GM23338 (cell line): ENCODE measurements around the gene PDGFRA. TPM values are rescaled to one million over a fixed set of nuclear protein-coding genes. Genes with fewer than 3 reads are reported as not detected.

Source experiments
- ATAC-seq: fragments of 200-7000 bp; cut with Tn5 transposase; 3 replicates; pipeline ENCODE4 v1.9.1; 2020
- DNase-seq: peaks from one replicate; pipeline ENCODE4 v3.0.0-alpha.2; 2015; ENCODE audit warnings: low spot score
- H2AFZ ChIP-seq: fragments of 200-600 bp; sonication (generic); 2 replicates; pipeline ENCODE4 v1.8.0; 2016; ENCODE audit warnings: antibody characterized with exemption, mild to moderate bottlenecking, moderate library complexity
- H3F3A ChIP-seq: fragments of 200-600 bp; sonication (generic); replicated peaks from 2 replicates; pipeline ENCODE4 v1.8.0; 2017; ENCODE audit warnings: antibody characterized with exemption, mixed run types, low read depth
- H3K27ac ChIP-seq: fragments of 200-600 bp; sonication (generic); 2 replicates; pipeline ENCODE4 v1.6.1; 2016; ENCODE audit warnings: low read depth
- H3K27me3 ChIP-seq: fragments of 200-600 bp; sonication (generic); 2 replicates; pipeline ENCODE4 v1.8.0; 2016; ENCODE audit warnings: mild to moderate bottlenecking, mixed run types, moderate library complexity; ENCODE audit not compliant: insufficient read depth
- H3K36me3 ChIP-seq: fragments of 200-600 bp; sonication (generic); 2 replicates; pipeline ENCODE4 v1.8.0; 2016; ENCODE audit warnings: mild to moderate bottlenecking; ENCODE audit not compliant: insufficient read depth
- H3K4me1 ChIP-seq: fragments of 200-600 bp; sonication (generic); 2 replicates; pipeline ENCODE4 v1.8.0; 2016; ENCODE audit warnings: mild to moderate bottlenecking, moderate library complexity; ENCODE audit not compliant: insufficient read depth
- H3K4me2 ChIP-seq: fragments of 200-600 bp; sonication (generic); 2 replicates; pipeline ENCODE4 v1.7.1; 2017; ENCODE audit warnings: mixed run types
- H3K4me3 ChIP-seq: fragments of 200-600 bp; sonication (generic); 2 replicates; pipeline ENCODE4 v1.6.1; 2016; ENCODE audit warnings: mixed run types
- H3K79me2 ChIP-seq: fragments of 200-600 bp; sonication (generic); replicated peaks from 2 replicates; pipeline ENCODE4 v1.8.0; 2017; ENCODE audit warnings: mild to moderate bottlenecking; ENCODE audit not compliant: insufficient read depth
- H3K9me2 ChIP-seq: fragments of 200-600 bp; sonication (generic); 2 replicates; pipeline ENCODE4 v1.8.0; 2017; ENCODE audit not compliant: insufficient read depth
- H4K20me1 ChIP-seq: fragments of 200-600 bp; sonication (generic); replicated peaks from 2 replicates; pipeline ENCODE4 v1.8.0; 2017; ENCODE audit warnings: mild to moderate bottlenecking; ENCODE audit not compliant: insufficient read depth
- H3K27ac Mint-ChIP-seq: 2 replicates; pipeline ENCODE4 v1.8.0; 2020; ENCODE audit warnings: inconsistent platforms, mild to moderate bottlenecking, moderate library complexity, mixed read lengths
- H3K27me3 Mint-ChIP-seq: 3 replicates; pipeline ENCODE4 v1.8.0; 2022; ENCODE audit warnings: low read depth, mild to moderate bottlenecking, moderate library complexity, mixed read lengths, inconsistent platforms; ENCODE audit not compliant: insufficient read depth, poor library complexity
- H3K36me3 Mint-ChIP-seq: 3 replicates; pipeline ENCODE4 v1.8.0; 2021; ENCODE audit warnings: low read depth, mild to moderate bottlenecking, inconsistent platforms, moderate library complexity, mixed read lengths
- H3K4me1 Mint-ChIP-seq: 3 replicates; pipeline ENCODE4 v1.8.0; 2020; ENCODE audit warnings: mild to moderate bottlenecking, inconsistent platforms, mixed read lengths
- H3K4me3 Mint-ChIP-seq: 3 replicates; pipeline ENCODE4 v1.8.0; 2021; ENCODE audit warnings: moderate library complexity, mild to moderate bottlenecking, inconsistent platforms, mixed read lengths
- H3K9me3 Mint-ChIP-seq: 3 replicates; pipeline ENCODE4 v1.8.0; 2020; ENCODE audit warnings: moderate library complexity, mild to moderate bottlenecking, inconsistent platforms, mixed read lengths
- CTCF ChIP-seq, 2 experiments: fragments of 200-600 bp in 1 of 2; sonication (generic) in 1 of 2; conservative IDR thresholded peaks; 2 replicates each; pipeline versions ENCODE4 v1.5.1 to v1.6.1; 2016 to 2017; ENCODE audit warnings: antibody characterized with exemption in 2 of 2, low read depth in 2 of 2, mild to moderate bottlenecking in 2 of 2, moderate library complexity in 1 of 2
- EZH2 ChIP-seq: fragments of 200-600 bp; sonication (generic); IDR thresholded peaks from one replicate; pipeline ENCODE4 v1.8.0; 2017; ENCODE audit warnings: antibody characterized with exemption, mild to moderate bottlenecking, low read depth; ENCODE audit not compliant: unreplicated experiment
- JUNB ChIP-seq: IDR thresholded peaks from one replicate; pipeline ENCODE4 v1.6.1; 2016; ENCODE audit warnings: antibody characterized with exemption; ENCODE audit not compliant: unreplicated experiment
- NANOG ChIP-seq: IDR thresholded peaks from 2 replicates; pipeline ENCODE4 v1.6.1; 2016; ENCODE audit warnings: antibody characterized with exemption, borderline replicate concordance
- POLR2AphosphoS5 ChIP-seq: IDR thresholded peaks from 2 replicates; pipeline ENCODE4 v1.6.1; 2016; ENCODE audit warnings: antibody characterized with exemption, low read depth
- REST ChIP-seq: IDR thresholded peaks from one replicate; pipeline ENCODE4 v1.6.1; 2018; ENCODE audit warnings: antibody characterized with exemption; ENCODE audit not compliant: unreplicated experiment
- STAT1 ChIP-seq: IDR thresholded peaks from one replicate; pipeline ENCODE4 v1.6.1; 2016; ENCODE audit warnings: antibody characterized with exemption; ENCODE audit not compliant: unreplicated experiment
- ZNF114 ChIP-seq: fragments of 250-450 bp; sonication (Bioruptor Pico); IDR thresholded peaks from 2 replicates; pipeline ENCODE4 v1.5.0; 2020; ENCODE audit warnings: mild to moderate bottlenecking, moderate library complexity
- ZNF462 ChIP-seq: fragments of 250-450 bp; sonication (Bioruptor Pico); IDR thresholded peaks from 2 replicates; pipeline ENCODE4 v1.5.0; 2020; ENCODE audit warnings: mild to moderate bottlenecking, moderate library complexity
- polyA plus RNA-seq: library from polyadenylated mRNA; unstranded; fragments of >200 nt; fragmentation: Nextera tagmentation; extraction: Ambion mirVana; gene quantifications from 2 replicates; pipeline ENCODE4 v1.2.1, GENCODE V29; 2016
- total RNA-seq: library from RNA; depleted of rRNA; stranded (reverse); fragments of >200 nt; shearing (Covaris generic); gene quantifications from 2 replicates; pipeline ENCODE4 v1.2.3, GENCODE V29; 2014

PDGFRA gene
- total and polyA plus RNA-seq, 2 experiments from 2014 or later = 8.0 to 10.8 TPM

- TF ChIP-seq POLR2AphosphoS5 (no peak), CTCF (conservative IDR thresholded peaks at IDR 0.05; ENCODE audit: low read depth in 2 of 2) (no peak), EZH2 (no peak)
Observed at GRCh38 chr4:54268151-54268550, 39.1 kb downstream of the PDGFRA start (continued).

GRCh38 chr4:54271464-54271863 lies 42.4 kb downstream of the PDGFRA start:
- Histone ChIP-seq H3K4me2 (no peak overlapping the region), H3K36me3 (no peaks in the 10 kb centered on the region), H4K20me1 (no peaks in the 10 kb centered on the region), H3K4me3 (no peak overlapping the region), H3K27ac (no peak overlapping the region), H3K4me1 (peaks cover 12% of the 10 kb centered on the region), H3K27me3 (no peaks in the 10 kb centered on the region), H3F3A (no peaks in the 10 kb centered on the region), H3K9me2 (peaks cover 15% of the 10 kb centered on the region; the same call in 1 of the 2 replicates), H2AFZ (no peak overlapping the region), H3K79me2 (no peaks in the 10 kb centered on the region)
- ATAC-seq (no peak), DNase-seq (no peak)
- no peak overlapping the region for H3K4me3 Mint-ChIP-seq
- H3K9me3 Mint-ChIP-seq = no peaks in the 10 kb centered on the region
- peaks cover 3% of the 10 kb centered on the region; the same call in 1 of the 3 replicates for H3K36me3 Mint-ChIP-seq
- H3K27ac Mint-ChIP-seq = no peak overlapping the region
- peaks cover 12% of the 10 kb centered on the region; the same call in 2 of the 3 replicates for H3K4me1 Mint-ChIP-seq
- peaks cover 10% of the 10 kb centered on the region for H3K27me3 Mint-ChIP-seq
- TF ChIP-seq NANOG = no peak
- no peak for TF ChIP-seq JUNB
- TF ChIP-seq REST = no peak
- TF ChIP-seq ZNF114 (CRISPR knock-in tag) = no peak
- no peak for TF ChIP-seq EZH2
- TF ChIP-seq STAT1 = no peak
- no peak for TF ChIP-seq ZNF462
- TF ChIP-seq POLR2AphosphoS5 = no peak
- no peak for TF ChIP-seq CTCF (conservative IDR thresholded peaks at IDR 0.05; ENCODE audit: low read depth in 2 of 2)
